Skeletal muscle tissue (tissue), 4 donors: Measurements from ENCODE around the gene SLC12A8. TPM values are rescaled to one million over a fixed set of nuclear protein-coding genes. Genes with fewer than 3 reads are reported as not detected.

ENCODE experiments used
- H3K27ac ChIP-seq: one replicate; pipeline ENCODE4 v1.7.0; 2013; ENCODE audit warnings: mild to moderate bottlenecking, low read depth, low read length, inconsistent platforms
- H3K27me3 ChIP-seq, 3 donors: one replicate each; pipeline ENCODE4 v1.7.0; 2013; ENCODE audit warnings: low read length in 3 of 3; ENCODE audit not compliant: control insufficient read depth in 3 of 3, insufficient read depth in 3 of 3
- H3K36me3 ChIP-seq, 3 donors: one replicate each; pipeline ENCODE4 v1.7.0; 2013; ENCODE audit warnings: low read length in 3 of 3; ENCODE audit not compliant: control insufficient read depth in 3 of 3, insufficient read depth in 3 of 3
- H3K4me1 ChIP-seq, 3 donors: one replicate each; pipeline ENCODE4 v1.7.0; 2013; ENCODE audit warnings: low read length in 3 of 3, mild to moderate bottlenecking in 3 of 3; ENCODE audit not compliant: control insufficient read depth in 3 of 3, insufficient read depth in 3 of 3
- H3K4me3 ChIP-seq, 3 donors: one replicate each; pipeline ENCODE4 v1.7.0; 2013; ENCODE audit warnings: low read length in 3 of 3
- H3K9ac ChIP-seq, 3 donors: one replicate each; pipeline ENCODE4 v1.7.0; 2013; ENCODE audit warnings: low read length in 3 of 3, mild to moderate bottlenecking in 3 of 3, moderate library complexity in 2 of 3, low read depth in 1 of 3
- H3K9me3 ChIP-seq, 3 donors: one replicate each; pipeline ENCODE4 v1.7.0; 2013; ENCODE audit warnings: low read length in 3 of 3; ENCODE audit not compliant: control insufficient read depth in 3 of 3
- total RNA-seq: library from RNA; depleted of rRNA; stranded (reverse); fragments of >200 nt; gene quantifications from one replicate; pipeline ENCODE4 v1.2.3, GENCODE V29; 2014
- donor health status: Osteomylitis.

The SLC12A8 gene
- total RNA-seq, 1 donor from 2014 or later: 1.0 TPM

DNA sequence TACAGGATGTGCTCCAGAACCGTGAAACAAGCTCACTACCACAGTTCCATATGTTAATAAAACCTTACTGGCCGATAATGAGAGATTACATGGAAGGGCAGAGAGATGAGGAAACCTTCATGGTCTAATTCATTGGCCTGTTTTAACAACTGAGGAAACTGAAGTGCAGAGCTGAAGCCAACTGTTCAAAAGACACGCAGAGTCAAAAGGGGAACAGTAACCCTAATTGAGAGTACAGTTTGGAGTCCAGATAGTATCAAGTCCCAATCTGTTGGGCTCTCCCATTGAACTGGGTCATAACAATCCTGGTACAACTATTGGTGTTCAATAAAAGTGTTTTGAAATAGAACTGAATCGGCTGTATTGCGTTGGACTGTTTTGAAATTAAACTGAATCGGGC is 69.6 kb downstream of the SLC12A8 start:
- Histone ChIP-seq H3K27me3 (no peaks in the 10 kb centered on the region), H3K27ac (peak overlapping the region; percentile 17), H3K36me3 (no peaks in the 10 kb centered on the region), H3K9me3 (no peaks in the 10 kb centered on the region), H3K9ac (no peak overlapping the region), H3K4me3 (no peak overlapping the region), H3K4me1 (peaks cover 41 to 59% (median 47%) of the 10 kb centered on the region in 3 donors)

GRCh38 chr3:125142420-125142778 is 70.1 kb downstream of the SLC12A8 start:
- Histone ChIP-seq H3K4me1 (peaks cover 42 to 63% (median 48%) of the 10 kb centered on the region in 3 donors), H3K36me3 (no peaks in the 10 kb centered on the region), H3K9ac (peak overlapping the region in 1 of 3 donors; percentile 74), H3K4me3 (peak overlapping the region in 1 of 3 donors; percentile 6), H3K27ac (peak overlapping the region; percentile 44), H3K27me3 (no peaks in the 10 kb centered on the region), H3K9me3 (no peaks in the 10 kb centered on the region)

- peak overlapping the region in 2 of 3 donors; percentile 32 to 74 for H3K9ac ChIP-seq
- H3K27ac ChIP-seq: peak overlapping the region; percentile 64
- H3K9me3 ChIP-seq: no peaks in the 10 kb centered on the region
- peaks cover 39 to 58% (median 45%) of the 10 kb centered on the region in 3 donors for H3K4me1 ChIP-seq
- no peaks in the 10 kb centered on the region for H3K27me3 ChIP-seq
- no peaks in the 10 kb centered on the region for H3K36me3 ChIP-seq
- H3K4me3 ChIP-seq: peak overlapping the region; percentile 14 to 63 (median 32)
Measured at GRCh38 chr3:125141596-125142419, 70.7 kb downstream of the SLC12A8 start.

GRCh38 chr3:125140818-125141595 is 71.5 kb downstream of the SLC12A8 start:
- Histone ChIP-seq H3K9me3 (no peaks in the 10 kb centered on the region), H3K36me3 (no peaks in the 10 kb centered on the region), H3K9ac (peak overlapping the region in 1 of 3 donors; percentile 74), H3K27me3 (no peaks in the 10 kb centered on the region), H3K4me3 (peak overlapping the region in 2 of 3 donors; percentile 2 to 63), H3K27ac (peak overlapping the region; percentile 64), H3K4me1 (peaks cover 42 to 55% (median 42%) of the 10 kb centered on the region in 3 donors)

DNA sequence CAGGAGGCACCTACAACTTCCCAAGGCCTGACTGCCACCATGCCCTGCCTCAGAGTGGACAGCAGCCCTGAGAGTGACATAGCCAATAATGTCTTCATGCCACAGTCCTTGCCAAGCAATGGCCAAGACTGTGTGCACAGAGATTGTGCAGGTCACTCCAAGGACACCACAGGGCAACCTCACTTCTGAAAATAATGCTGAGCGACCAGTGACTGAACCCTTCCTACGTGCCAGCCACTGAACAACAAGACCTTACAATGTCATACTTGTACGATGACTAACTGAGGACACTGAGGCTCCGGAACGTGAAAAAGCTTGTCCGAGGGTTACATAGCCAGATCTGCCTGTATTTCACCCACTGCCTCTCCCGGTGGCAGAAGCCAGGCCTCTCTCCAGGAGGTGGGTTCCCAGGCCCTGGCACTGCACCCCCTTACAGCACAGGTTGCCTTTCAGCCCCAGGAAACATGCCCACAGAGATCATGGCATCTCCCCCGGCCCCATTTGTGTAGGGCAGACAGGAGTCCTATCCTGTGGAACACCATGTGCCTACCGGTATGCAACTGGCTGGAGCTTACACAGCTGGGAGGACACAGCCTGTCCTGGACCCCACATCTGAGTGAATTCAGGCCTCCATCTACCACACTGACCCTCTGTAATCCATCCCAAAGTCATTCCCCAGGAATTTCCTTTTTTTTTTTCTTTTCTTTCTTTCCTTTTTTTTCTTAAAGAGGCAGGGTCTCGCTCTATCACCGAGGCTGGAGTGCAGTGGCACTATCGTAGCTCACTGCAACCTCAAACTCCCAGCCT is 72.3 kb downstream of the SLC12A8 start:
- Histone ChIP-seq H3K9me3 (no peaks in the 10 kb centered on the region), H3K27me3 (no peaks in the 10 kb centered on the region), H3K4me3 (peak overlapping the region in 2 of 3 donors; percentile 21 to 24), H3K27ac (peak overlapping the region; percentile 38), H3K9ac (no peak overlapping the region), H3K4me1 (peaks cover 42 to 55% (median 42%) of the 10 kb centered on the region in 3 donors), H3K36me3 (no peaks in the 10 kb centered on the region)

- H3K4me1 ChIP-seq: peaks cover 35 to 51% (median 38%) of the 10 kb centered on the region in 3 donors
- no peak overlapping the region for H3K27ac ChIP-seq
- no peaks in the 10 kb centered on the region for H3K27me3 ChIP-seq
- H3K4me3 ChIP-seq: no peak overlapping the region
- no peaks in the 10 kb centered on the region for H3K36me3 ChIP-seq
- no peaks in the 10 kb centered on the region for H3K9me3 ChIP-seq
- no peak overlapping the region for H3K9ac ChIP-seq
Measured at GRCh38 chr3:125139386-125139785, 73.2 kb downstream of the SLC12A8 start.

- H3K27ac ChIP-seq: peak overlapping the region; percentile 47
- no peaks in the 10 kb centered on the region for H3K9me3 ChIP-seq
- no peaks in the 10 kb centered on the region for H3K27me3 ChIP-seq
- H3K4me1 ChIP-seq: peaks cover 23 to 35% (median 33%) of the 10 kb centered on the region in 3 donors
- H3K4me3 ChIP-seq: no peak overlapping the region
- peak overlapping the region in 1 of 3 donors; percentile 15 for H3K9ac ChIP-seq
- H3K36me3 ChIP-seq: no peaks in the 10 kb centered on the region
Measured at GRCh38 chr3:125137358-125138033, 75.1 kb downstream of the SLC12A8 start.

- H3K9ac ChIP-seq: no peak overlapping the region
- peak overlapping the region; percentile 14 for H3K27ac ChIP-seq
Measured at GRCh38 chr3:125136966-125137357, 75.6 kb downstream of the SLC12A8 start.

GRCh38 chr3:125136515-125136914 is 76.0 kb downstream of the SLC12A8 start:
- Histone ChIP-seq H3K4me3 (no peak overlapping the region), H3K27ac (peak overlapping the region; percentile 14), H3K27me3 (no peaks in the 10 kb centered on the region), H3K4me1 (peaks cover 18 to 27% (median 25%) of the 10 kb centered on the region in 3 donors), H3K36me3 (no peaks in the 10 kb centered on the region), H3K9me3 (no peaks in the 10 kb centered on the region), H3K9ac (no peak overlapping the region)

More at GRCh38 chr3:125136966-125137357, 75.6 kb downstream of the SLC12A8 start:
- H3K4me1 ChIP-seq: peaks cover 19 to 29% (median 27%) of the 10 kb centered on the region in 3 donors
- H3K4me3 ChIP-seq: no peak overlapping the region
- no peaks in the 10 kb centered on the region for H3K27me3 ChIP-seq
- H3K36me3 ChIP-seq: no peaks in the 10 kb centered on the region
- no peaks in the 10 kb centered on the region for H3K9me3 ChIP-seq
